ENCODE results near the gene TMEM94. TPM values are rescaled to one million over a fixed set of nuclear protein-coding genes. Genes with fewer than 3 reads are reported as not detected.

TMEM94 gene
- total and polyA plus RNA-seq, 2 of the 4 experiments (the other 2 are of a cell fraction) = 8.4 to 64.7 TPM

GRCh38 chr17:75442168-75443103, 14.0 kb upstream of the TMEM94 start:
- Histone ChIP-seq H3K4me2 (ENCODE audit: low read depth, low read length) (no peak overlapping the region), H3K56ac (ENCODE audit: extremely low read depth, insufficient read depth, low read length) (no peak overlapping the region), H3K79me1 (ENCODE audit: low read depth in 1 of 2, low read length in 2 of 2) (no peaks in the 10 kb centered on the region), H3K4me1 (ENCODE audit: control insufficient read depth, insufficient read depth, low read length) (peaks cover 5% of the 10 kb centered on the region), H3K36me3 (ENCODE audit: control insufficient read depth, insufficient read depth, low read length) (no peaks in the 10 kb centered on the region), H2BK15ac (ENCODE audit: low read depth, low read length) (peak overlapping the region; percentile 44; the same call in 1 of the 3 replicates), H2BK120ac (ENCODE audit: low read depth, low read length) (peak overlapping the region; percentile 73), H4K8ac (ENCODE audit: low read depth in 2 of 2, low read length in 2 of 2) (peak overlapping the region; percentile 58 to 71; a peak in 3 of 4 replicates), H3K4me3 (ENCODE audit: insufficient read depth, low read depth, low read length) (no peak overlapping the region), H2AK5ac (ENCODE audit: low read depth, low read length) (peak overlapping the region; percentile 94), H4K91ac (ENCODE audit: insufficient read depth, low read depth, low read length) (peak overlapping the region; percentile 96), H4K5ac (ENCODE audit: low read depth, low read length) (no peak overlapping the region), H2AFZ (replicated peaks; ENCODE audit: low read length, poor library complexity) (peak overlapping the region; percentile 26), H3K9me1 (ENCODE audit: insufficient read depth, low read length) (peaks cover 4% of the 10 kb centered on the region; the same call in 1 of the 2 replicates), H3K9ac (ENCODE audit: low read depth, low read length) (no peak overlapping the region), H2BK20ac (ENCODE audit: low read depth, low read length) (peak overlapping the region; percentile 77), H2AK9ac (replicated peaks; ENCODE audit: low read depth, low read length, poor library complexity) (peak overlapping the region; percentile 60), H3K9me3 (ENCODE audit: control insufficient read depth, insufficient read depth, low read length) (no peaks in the 10 kb centered on the region), H3K18ac (ENCODE audit: low read depth, low read length) (no peak overlapping the region), H3K14ac (replicated peaks; ENCODE audit: low read depth, low read length) (peak overlapping the region; percentile 92), H3K23ac (ENCODE audit: low read depth, low read length) (peak overlapping the region; percentile 71; the same call in 1 of the 2 replicates), H3K27ac (ENCODE audit: insufficient read depth, low read length) (peak overlapping the region; percentile 2; the same call in 1 of the 2 replicates), H2BK5ac (ENCODE audit: low read depth, low read length, poor library complexity, severe bottlenecking) (peak overlapping the region; percentile 48), H3K4ac (ENCODE audit: low read depth, low read length) (peak overlapping the region; percentile 78), H3K27me3 (ENCODE audit: control insufficient read depth, insufficient read depth, low read length) (no peaks in the 10 kb centered on the region), H4K20me1 (ENCODE audit: insufficient read depth, low read length) (no peaks in the 10 kb centered on the region)
- POLR2A ChIA-PET (ENCODE audit: unreplicated experiment) = no interaction called here
- no peak for DNase-seq
- CTCF ChIA-PET = interaction anchor here (0.6 kb wide), 1 partner anchor 48 kb away, joined by 3 read pairs; no protein-coding TSS in a partner anchor
- BruUV-seq (replicated peaks) = no TSS peak
- dilution Hi-C loops (cut with HindIII; ENCODE audit: low sequenced_read_pairs, unreplicated experiment) = no loop called here
- in situ Hi-C loops (cut with MboI; ENCODE audit: low sequenced_read_pairs) = no loop called here
- intact Hi-C loops (cut with micrococcal nuclease) = no loop called here
- WGBS, 2 experiments (ENCODE audit: extremely low coverage in 2 of 2, insufficient read length in 1 of 2) = no CpG with 5 or more reads among the region's 4 CpGs
- ATAC-seq (ENCODE audit: low read depth) = peak; percentile 74
- no peak for TF ChIP-seq CHD1 (IDR thresholded peaks at IDR 0.05; ENCODE audit: low read depth, low read length)
- TF ChIP-seq USF2 (IDR thresholded peaks at IDR 0.05; ENCODE audit: low read depth, low read length) = no peak
- TF ChIP-seq RFX5 (IDR thresholded peaks at IDR 0.05; ENCODE audit: low read depth, low read length) = no peak
- no peak for TF ChIP-seq MAZ (IDR thresholded peaks at IDR 0.05; ENCODE audit: borderline replicate concordance, low read depth, low read length)
- no peak for TF ChIP-seq CTCF (conservative IDR thresholded peaks at IDR 0.05; ENCODE audit: low read depth, low read length)
- TF ChIP-seq MXI1 (IDR thresholded peaks at IDR 0.05; ENCODE audit: borderline replicate concordance, low read depth, low read length) = no peak
- TF ChIP-seq POLR2A (IDR thresholded peaks at IDR 0.05; ENCODE audit: low read depth, low read length) = no peak
- TF ChIP-seq CEBPB (IDR thresholded peaks at IDR 0.05; ENCODE audit: low read depth, low read length) = no peak
- no peak for TF ChIP-seq FOS (IDR thresholded peaks at IDR 0.05; ENCODE audit: low read depth, low read length)
- no peak for TF ChIP-seq NFE2L2 (IDR thresholded peaks at IDR 0.05; ENCODE audit: low read depth, low read length)
- TF ChIP-seq MAFK (IDR thresholded peaks at IDR 0.05; ENCODE audit: low read depth, low read length) = no peak
- TF ChIP-seq, protein P1, sequence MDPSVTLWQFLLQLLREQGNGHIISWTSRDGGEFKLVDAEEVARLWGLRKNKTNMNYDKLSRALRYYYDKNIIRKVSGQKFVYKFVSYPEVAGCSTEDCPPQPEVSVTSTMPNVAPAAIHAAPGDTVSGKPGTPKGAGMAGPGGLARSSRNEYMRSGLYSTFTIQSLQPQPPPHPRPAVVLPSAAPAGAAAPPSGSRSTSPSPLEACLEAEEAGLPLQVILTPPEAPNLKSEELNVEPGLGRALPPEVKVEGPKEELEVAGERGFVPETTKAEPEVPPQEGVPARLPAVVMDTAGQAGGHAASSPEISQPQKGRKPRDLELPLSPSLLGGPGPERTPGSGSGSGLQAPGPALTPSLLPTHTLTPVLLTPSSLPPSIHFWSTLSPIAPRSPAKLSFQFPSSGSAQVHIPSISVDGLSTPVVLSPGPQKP (IDR thresholded peaks at IDR 0.05; ENCODE audit: borderline replicate concordance, low read depth, low read length) = no peak
- TF ChIP-seq BHLHE40 (IDR thresholded peaks at IDR 0.05; ENCODE audit: low read depth, low read length) = no peak
- no peak for TF ChIP-seq SMC3 (IDR thresholded peaks at IDR 0.05; ENCODE audit: low read depth, low read length)

All from IMR-90 (cell line).